Small intestine (tissue), 7 donors: ENCODE results near the gene SPATA46. TPM values are rescaled to one million over a fixed set of nuclear protein-coding genes. Genes with fewer than 3 reads are reported as not detected.

Experiments
- DNase-seq, 2 donors: peaks; one replicate each; pipeline versions ENCODE4 v3.0.0 to v3.0.0-alpha.2; 2013
- FAIRE-seq: peaks from 2 replicates; lab custom pipeline; 2012; peaks lifted over from hg19 to GRCh38; lab: Jason Lieb, UNC
- H3K27ac ChIP-seq, 3 donors: one replicate each; pipeline ENCODE4 v1.5.1; 2013; ENCODE audit warnings: low read length in 2 of 3, mild to moderate bottlenecking in 2 of 3, control low read depth in 1 of 3, inconsistent platforms in 1 of 3, low read depth in 1 of 3, moderate library complexity in 1 of 3
- H3K27me3 ChIP-seq, 3 donors: one replicate each; pipeline ENCODE4 v1.6.1; 2013; ENCODE audit warnings: low read length in 3 of 3, inconsistent platforms in 1 of 3; ENCODE audit not compliant: control insufficient read depth in 3 of 3, insufficient read depth in 3 of 3
- H3K36me3 ChIP-seq, 3 donors: one replicate each; pipeline ENCODE4 v1.6.1; 2013; ENCODE audit warnings: low read length in 3 of 3, inconsistent platforms in 1 of 3, low read depth in 1 of 3, mild to moderate bottlenecking in 1 of 3, moderate library complexity in 1 of 3; ENCODE audit not compliant: control insufficient read depth in 3 of 3, insufficient read depth in 2 of 3
- H3K4me1 ChIP-seq, 3 donors: one replicate each; pipeline ENCODE4 v1.6.1; 2013; ENCODE audit warnings: low read length in 2 of 3, inconsistent platforms in 1 of 3, low read depth in 1 of 3, mild to moderate bottlenecking in 1 of 3, moderate library complexity in 1 of 3; ENCODE audit not compliant: control insufficient read depth in 3 of 3, insufficient read depth in 2 of 3
- H3K4me3 ChIP-seq, 3 donors: one replicate each; pipeline ENCODE4 v1.5.1; 2013; ENCODE audit warnings: low read length in 3 of 3, control low read depth in 1 of 3, inconsistent platforms in 1 of 3, low read depth in 1 of 3, mild to moderate bottlenecking in 1 of 3, moderate library complexity in 1 of 3
- H3K9me3 ChIP-seq, 2 donors: one replicate each; pipeline ENCODE4 v1.6.1; 2013; ENCODE audit warnings: low read depth in 1 of 2, low read length in 1 of 2; ENCODE audit not compliant: control insufficient read depth in 2 of 2, insufficient read depth in 1 of 2
- WGBS, 3 donors: extraction: QIAGEN DNeasy Blood & Tissue Kit; methylation state at CpG; one replicate each; pipeline ENCODE4 v1.1.7; 2013; 5-methylcytosine and 5-hydroxymethylcytosine counted together
- polyA plus RNA-seq, 4 donors: library from polyadenylated mRNA; stranded (reverse) in 3 of 4; unstranded in 1 of 4; fragments of 200-250 nt in 3 of 4; fragments of 120-200 nt in 1 of 4; gene quantifications; one replicate each; pipeline versions ENCODE4 v1.2.1 to v1.2.3, GENCODE V29; 2013
- donor health status: healthy with polysubstance abuse.
- donor health status: control.
- donor health status: control.
- donor health status: Bipolar disorder and iron deficiency.
- donor health status: healthy.

The SPATA46 gene
- polyA plus RNA-seq, 4 donors = 0.25 TPM; not detected in 3

DNA sequence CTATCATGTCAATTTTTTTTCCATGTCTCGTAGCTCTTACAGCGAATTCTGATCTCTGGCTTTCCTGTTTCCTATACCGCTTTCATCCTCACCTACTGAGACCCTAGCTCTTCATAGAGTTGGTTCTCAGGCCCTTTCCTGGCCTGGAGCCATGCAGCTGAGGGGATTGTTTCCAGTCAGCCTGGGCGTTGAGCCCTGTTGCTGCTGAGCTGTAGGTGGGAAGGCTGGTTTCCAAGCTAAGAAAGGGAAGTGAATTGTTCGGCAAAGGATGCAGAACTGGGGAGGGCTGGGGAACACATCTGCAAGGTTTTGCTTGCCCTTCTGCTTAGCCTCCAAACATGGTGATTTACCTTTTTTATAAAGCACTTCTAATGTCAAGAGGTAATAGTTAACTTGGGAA is 41.5 kb downstream of the SPATA46 start:
- Histone ChIP-seq H3K4me3 (no peak overlapping the region), H3K4me1 (no peaks in the 10 kb centered on the region), H3K36me3 (peaks cover 0 to 2% (median 0%) of the 10 kb centered on the region in 3 donors), H3K27ac (no peak overlapping the region), H3K9me3 (no peaks in the 10 kb centered on the region), H3K27me3 (no peaks in the 10 kb centered on the region)
- no peak for FAIRE-seq
- no peak for DNase-seq
- WGBS, 3 donors = 81 to 91% (median 82%) methylated on average over 5 of the region's 5 CpGs

DNA sequence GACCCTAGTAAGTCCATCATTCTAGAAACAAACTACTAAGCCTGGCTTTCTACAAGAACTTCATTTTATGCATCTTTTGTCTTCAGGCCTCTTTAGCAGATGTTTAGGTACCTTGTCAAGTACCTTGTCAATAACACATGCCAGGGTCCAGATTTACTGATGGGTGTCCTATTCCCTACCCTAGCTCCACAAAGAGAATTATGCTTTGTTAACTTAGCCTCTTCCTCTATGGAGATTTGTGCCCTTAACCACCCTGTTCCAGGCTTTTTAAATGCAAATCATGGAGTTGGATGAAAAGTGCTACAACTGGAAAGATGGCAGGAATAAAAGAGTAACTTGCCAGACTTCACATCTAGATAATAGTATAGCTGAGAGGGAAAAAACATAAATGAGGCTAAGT is 42.7 kb downstream of the SPATA46 start:
- Histone ChIP-seq H3K4me1 (no peaks in the 10 kb centered on the region), H3K9me3 (no peaks in the 10 kb centered on the region), H3K4me3 (no peak overlapping the region), H3K36me3 (no peaks in the 10 kb centered on the region), H3K27me3 (no peaks in the 10 kb centered on the region), H3K27ac (no peak overlapping the region)
- FAIRE-seq (no peak), DNase-seq (no peak)

DNA sequence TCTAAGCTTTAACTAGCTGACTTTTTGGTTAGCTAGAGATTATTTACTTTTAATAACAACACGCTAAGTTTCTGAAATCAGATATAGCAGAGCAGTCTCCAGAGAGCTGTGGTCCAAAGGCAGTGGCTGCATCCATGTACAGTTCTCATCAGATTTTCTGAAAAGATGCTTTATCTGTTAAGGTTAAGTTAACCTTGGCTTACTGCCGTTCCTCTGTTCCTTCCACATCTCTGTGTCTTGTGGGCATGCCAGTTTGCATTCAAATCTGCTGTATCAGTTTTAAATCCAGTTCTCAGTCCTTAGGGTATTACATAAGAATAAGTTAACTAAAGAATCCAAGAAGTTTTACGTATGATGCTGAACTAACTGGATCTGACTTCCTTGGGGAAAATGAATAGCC is 46.8 kb downstream of the SPATA46 start:
- Histone ChIP-seq H3K4me1 (no peaks in the 10 kb centered on the region), H3K4me3 (no peak overlapping the region), H3K9me3 (no peaks in the 10 kb centered on the region), H3K27me3 (no peaks in the 10 kb centered on the region), H3K36me3 (no peaks in the 10 kb centered on the region), H3K27ac (no peak overlapping the region)
- FAIRE-seq (no peak), DNase-seq (no peak)
- 60 to 71% (median 61%) methylated on average over 3 of the region's 3 CpGs for WGBS, 3 donors

DNA sequence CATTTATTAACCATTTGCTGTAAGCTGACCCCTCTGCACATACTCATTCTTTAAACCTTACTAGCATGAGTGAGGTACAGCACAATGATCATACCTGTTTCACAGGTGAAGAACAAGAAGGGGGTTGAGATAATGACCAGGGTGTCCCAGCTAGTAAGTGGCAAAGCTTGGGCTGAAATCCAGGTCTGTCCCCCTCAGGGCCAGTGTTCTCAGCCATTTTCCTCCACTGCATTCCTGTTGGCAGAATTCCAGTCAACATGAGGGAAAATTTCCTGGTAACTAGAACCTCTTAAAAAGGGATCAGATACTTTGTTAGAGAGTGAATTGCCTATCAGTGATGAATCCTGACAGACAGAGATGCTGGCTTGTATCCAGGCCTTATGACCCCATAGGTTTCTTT is 48.1 kb downstream of the SPATA46 start:
- Histone ChIP-seq H3K27me3 (no peaks in the 10 kb centered on the region), H3K9me3 (no peaks in the 10 kb centered on the region), H3K27ac (no peak overlapping the region), H3K4me1 (no peaks in the 10 kb centered on the region), H3K36me3 (no peaks in the 10 kb centered on the region), H3K4me3 (no peak overlapping the region)
- FAIRE-seq = no peak
- DNase-seq = no peak

DNA sequence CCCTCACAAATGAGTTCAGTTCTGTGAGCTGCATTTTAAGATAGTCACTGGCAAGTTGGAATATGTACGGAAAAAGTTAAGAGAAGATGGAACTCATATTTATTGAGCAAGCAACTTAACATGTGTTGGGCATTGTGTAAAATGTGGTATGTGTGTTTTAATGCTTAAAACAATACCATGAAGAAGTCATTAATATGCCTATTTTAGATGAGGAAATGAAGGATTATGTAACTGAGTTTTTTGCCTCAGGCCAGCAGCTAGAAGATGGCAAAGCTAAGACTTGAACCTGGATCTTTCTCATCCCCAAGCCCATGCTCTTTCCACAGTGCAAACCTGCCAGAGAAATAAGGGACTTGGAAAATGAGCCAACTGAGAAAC is 48.9 kb downstream of the SPATA46 start:
- FAIRE-seq (no peak), DNase-seq (no peak)
- Histone ChIP-seq H3K9me3 (no peaks in the 10 kb centered on the region), H3K27me3 (no peaks in the 10 kb centered on the region), H3K27ac (no peak overlapping the region), H3K36me3 (no peaks in the 10 kb centered on the region), H3K4me3 (no peak overlapping the region), H3K4me1 (no peaks in the 10 kb centered on the region)
- 89 to 98% (median 92%) methylated on average over 1 of the region's 1 CpG for WGBS, 3 donors

DNA sequence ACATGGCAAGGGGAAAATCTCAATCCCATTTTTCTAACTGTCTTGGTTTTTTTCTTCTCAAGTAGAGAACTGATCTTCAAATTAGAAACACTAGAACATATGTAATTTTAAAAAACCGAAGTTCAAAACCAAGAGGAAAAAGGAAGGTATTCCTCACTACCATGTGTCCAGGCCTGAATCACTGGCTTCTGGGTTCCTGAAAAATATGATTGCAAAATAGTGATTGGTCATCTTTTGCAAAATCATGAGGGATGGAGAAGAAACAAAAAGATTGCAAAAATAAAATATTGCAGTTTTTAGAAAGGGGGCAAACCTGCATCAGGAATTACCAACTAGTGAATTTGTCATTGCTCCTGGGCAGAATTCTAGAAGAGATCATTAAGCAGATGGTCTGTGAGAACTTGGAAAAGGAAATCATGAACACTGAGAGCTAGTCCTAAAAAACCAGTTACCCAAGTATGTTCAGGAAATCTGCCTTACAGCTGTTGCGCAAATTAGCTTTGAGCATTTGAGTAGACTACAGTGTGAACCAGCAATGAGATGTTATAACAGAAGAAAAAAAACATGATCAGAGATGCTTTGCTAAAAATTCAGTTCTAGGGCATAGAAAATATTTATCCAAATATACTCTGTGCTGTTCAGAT is 49.4 kb downstream of the SPATA46 start:
- FAIRE-seq = no peak
- no peaks in the 10 kb centered on the region for H3K36me3 ChIP-seq
- no peak overlapping the region for H3K27ac ChIP-seq
- H3K4me3 ChIP-seq = no peak overlapping the region
- no peak for DNase-seq
- H3K9me3 ChIP-seq = no peaks in the 10 kb centered on the region
- peaks cover 0 to 2% (median 1%) of the 10 kb centered on the region in 3 donors for H3K4me1 ChIP-seq
- H3K27me3 ChIP-seq = no peaks in the 10 kb centered on the region
- WGBS, 3 donors = 88 to 97% (median 89%) methylated on average over 2 of the region's 2 CpGs

DNA sequence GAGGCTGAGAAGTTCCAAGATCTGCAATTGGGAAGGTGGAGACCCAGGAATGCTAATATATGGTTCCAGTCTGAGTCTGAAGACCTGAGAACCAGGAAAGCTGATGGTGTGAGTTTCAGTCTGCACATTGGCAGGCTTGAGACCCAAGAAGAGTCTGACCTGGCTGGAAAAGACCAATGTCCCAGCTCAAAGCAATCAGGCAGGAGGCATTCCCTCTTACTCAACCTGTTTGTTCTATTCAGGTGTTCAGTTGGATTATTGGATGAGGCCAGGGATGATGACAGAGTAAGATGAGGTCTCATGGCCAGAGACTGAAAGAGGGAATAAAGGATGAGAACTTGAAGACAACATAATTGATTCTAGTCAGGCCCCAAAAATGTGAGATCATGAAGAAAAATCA is 50.1 kb downstream of the SPATA46 start:
- Histone ChIP-seq H3K4me3 (no peak overlapping the region), H3K27ac (no peak overlapping the region), H3K36me3 (no peaks in the 10 kb centered on the region), H3K9me3 (no peaks in the 10 kb centered on the region), H3K27me3 (no peaks in the 10 kb centered on the region), H3K4me1 (peaks cover 0 to 8% (median 7%) of the 10 kb centered on the region in 3 donors)
- no peak for FAIRE-seq
- DNase-seq = no peak

DNA sequence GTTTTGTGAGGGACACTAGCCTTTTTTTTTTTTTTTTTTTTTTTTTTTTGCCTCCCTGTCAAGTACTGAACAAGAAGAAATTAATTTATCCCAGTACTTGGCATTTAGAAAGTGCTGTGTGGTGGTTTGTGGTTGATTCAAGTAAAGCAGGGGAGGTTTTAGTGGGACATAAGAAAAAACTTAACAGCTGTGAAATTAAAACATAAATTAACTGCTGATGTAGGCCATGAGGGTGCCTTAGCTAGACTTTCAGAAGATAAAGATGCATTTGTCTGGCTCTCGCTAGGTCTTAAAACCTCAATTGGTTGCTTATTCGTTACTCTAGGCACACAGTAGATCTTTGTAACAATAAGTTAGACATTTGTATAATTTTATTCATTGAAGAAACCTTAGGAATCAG is 52.3 kb downstream of the SPATA46 start:
- Histone ChIP-seq H3K27ac (no peak overlapping the region), H3K36me3 (no peaks in the 10 kb centered on the region), H3K9me3 (no peaks in the 10 kb centered on the region), H3K27me3 (no peaks in the 10 kb centered on the region), H3K4me3 (no peak overlapping the region), H3K4me1 (peaks cover under 1 to 9% (median 7%) of the 10 kb centered on the region in 3 donors)
- 77 to 83% (median 80%) methylated on average over 2 of the region's 2 CpGs for WGBS, 3 donors
- DNase-seq (no peak), FAIRE-seq (no peak)
